Transverse colon (tissue), 4 donors: ENCODE measurements around the gene BDKRB2.

Experiments
- CTCF ChIP-seq, 5 experiments: fragments of 200-600 bp in 3 of 5; fragments of 450-650 bp in 2 of 5; sonication (generic) in 3 of 5; IDR thresholded peaks; 1 replicate in 2 of 5; 2 replicates in 3 of 5; pipeline ENCODE4 v1.5.1; 2016 to 2017; ENCODE audit warnings: antibody characterized with exemption in 5 of 5, inconsistent platforms in 3 of 5, mild to moderate bottlenecking in 2 of 5, moderate library complexity in 1 of 5
- EP300 ChIP-seq: sonication (generic); formaldehyde crosslinking; IDR thresholded peaks from one replicate; pipeline ENCODE4 v1.6.1; 2017; ENCODE audit warnings: antibody characterized with exemption, low read depth
- POLR2A ChIP-seq: fragments of 450-650 bp; IDR thresholded peaks from one replicate; pipeline ENCODE4 v1.6.1; 2016; ENCODE audit warnings: antibody characterized with exemption, mild to moderate bottlenecking, moderate library complexity
- POLR2AphosphoS5 ChIP-seq, 3 donors: sonication (generic); formaldehyde crosslinking; IDR thresholded peaks; one replicate each; pipeline ENCODE4 v1.6.1; 2016; ENCODE audit warnings: antibody characterized with exemption in 3 of 3

- TF ChIP-seq CTCF (IDR thresholded peaks at IDR 0.05) (no peak), POLR2A (no peak), POLR2AphosphoS5 (IDR thresholded peaks at IDR 0.05) (no peak), EP300 (no peak)
These were observed 41.9 kb upstream of the BDKRB2 start for GRCh38 chr14:96162741-96163140.
